ENCODE results near the gene IRAK1.

IRAK1 gene

GRCh38 chrX:154019633-154020528 is at the start of gene IRAK1:
IRAK1 (minus strand) TSS chrX:154019902; CDS start chrX:154019812, 90 bp downstream.
- DNase-seq (ENCODE audit: low read depth in 2 of 2): peak; percentile 27 to 57

- no peak for DNase-seq (ENCODE audit: low read depth in 2 of 2)
Observed at GRCh38 chrX:154068560-154068959, 48.9 kb upstream of the IRAK1 start.

- no peak for DNase-seq (ENCODE audit: low read depth in 2 of 2)
Observed at GRCh38 chrX:154064637-154065435, 45.1 kb upstream of the IRAK1 start.

GRCh38 chrX:154063234-154063633 is 43.5 kb upstream of the IRAK1 start:
- no peak for DNase-seq (ENCODE audit: low read depth in 2 of 2)

- no peak for DNase-seq (ENCODE audit: low read depth in 2 of 2)
Observed at GRCh38 chrX:154061801-154062200, 42.1 kb upstream of the IRAK1 start.

- DNase-seq (ENCODE audit: low read depth in 2 of 2): no peak
Observed at GRCh38 chrX:154059729-154060245, 40.1 kb upstream of the IRAK1 start.

- no peak for DNase-seq (ENCODE audit: low read depth in 2 of 2)
Observed at GRCh38 chrX:154059231-154059630, 39.5 kb upstream of the IRAK1 start.

- DNase-seq (ENCODE audit: low read depth in 2 of 2): no peak
Observed at GRCh38 chrX:154058214-154058997, 38.7 kb upstream of the IRAK1 start.

- no peak for DNase-seq (ENCODE audit: low read depth in 2 of 2)
Observed at GRCh38 chrX:154057791-154058190, 38.1 kb upstream of the IRAK1 start.

GRCh38 chrX:154056770-154057241 is 37.1 kb upstream of the IRAK1 start:
- no peak for DNase-seq (ENCODE audit: low read depth in 2 of 2)

GRCh38 chrX:154051201-154051810 is 31.6 kb upstream of the IRAK1 start:
- peak; percentile 55 to 67 for DNase-seq (ENCODE audit: low read depth in 2 of 2)

- no peak for DNase-seq (ENCODE audit: low read depth in 2 of 2)
Observed at GRCh38 chrX:154050113-154050495, 30.4 kb upstream of the IRAK1 start.

- DNase-seq (ENCODE audit: low read depth in 2 of 2): no peak
Observed at GRCh38 chrX:154049209-154050112, 29.8 kb upstream of the IRAK1 start.

- DNase-seq (ENCODE audit: low read depth in 2 of 2): no peak
Observed at GRCh38 chrX:154048398-154048797, 28.7 kb upstream of the IRAK1 start.

GRCh38 chrX:154046940-154047610 is 27.4 kb upstream of the IRAK1 start:
- no peak for DNase-seq (ENCODE audit: low read depth in 2 of 2)

- no peak for DNase-seq (ENCODE audit: low read depth in 2 of 2)
Observed at GRCh38 chrX:154046031-154046781, 26.5 kb upstream of the IRAK1 start.

- DNase-seq (ENCODE audit: low read depth in 2 of 2): no peak
Observed at GRCh38 chrX:154044091-154044490, 24.4 kb upstream of the IRAK1 start.

GRCh38 chrX:154043003-154043763 is 23.5 kb upstream of the IRAK1 start:
- DNase-seq (ENCODE audit: low read depth in 2 of 2): no peak
